Neutrophil (primary cell): ENCODE results near the gene BNC2.

Experiments
- H3K27ac ChIP-seq: fragments of 200-600 bp; sonication (generic); 2 replicates; pipeline ENCODE4 v1.5.1; 2016; ENCODE audit warnings: mild to moderate bottlenecking, moderate library complexity
- H3K27me3 ChIP-seq: fragments of 200-600 bp; sonication (generic); 2 replicates; pipeline ENCODE4 v1.6.0; 2016; ENCODE audit warnings: mild to moderate bottlenecking
- H3K36me3 ChIP-seq: fragments of 200-600 bp; sonication (generic); 2 replicates; pipeline ENCODE4 v1.5.1; 2017
- H3K4me1 ChIP-seq, 2 experiments: fragments of 200-600 bp in 1 of 2; sonication (generic) in 1 of 2; 1 replicate in 1 of 2; 2 replicates in 1 of 2; pipeline versions ENCODE4 v1.5.1 to v1.6.1; 2013 to 2016; ENCODE audit warnings: low read depth in 1 of 2, low read length in 1 of 2, mild to moderate bottlenecking in 1 of 2, moderate library complexity in 1 of 2; ENCODE audit not compliant: control insufficient read depth in 1 of 2, insufficient read depth in 1 of 2
- H3K4me3 ChIP-seq, 2 experiments: fragments of 200-600 bp in 1 of 2; sonication (generic) in 1 of 2; 1 replicate in 1 of 2; 2 replicates in 1 of 2; pipeline ENCODE4 v1.5.1; 2013 to 2016; ENCODE audit warnings: low read depth in 1 of 2, low read length in 1 of 2, mild to moderate bottlenecking in 1 of 2, moderate library complexity in 1 of 2
- H3K9me3 ChIP-seq: fragments of 200-600 bp; sonication (generic); 2 replicates; pipeline ENCODE4 v1.5.1; 2016
- CTCF ChIP-seq: fragments of 200-600 bp; sonication (generic); IDR thresholded peaks from 2 replicates; pipeline ENCODE4 v1.5.1; 2016; ENCODE audit warnings: antibody characterized with exemption

BNC2 gene

GRCh38 chr9:16598316-16598715 is 272.2 kb downstream of the BNC2 start:
- H3K4me3 ChIP-seq = no peak overlapping the region
- TF ChIP-seq CTCF = no peak
- H3K27ac ChIP-seq = no peak overlapping the region
- no peaks in the 10 kb centered on the region for H3K4me1 ChIP-seq
- no peaks in the 10 kb centered on the region for H3K27me3 ChIP-seq
- H3K9me3 ChIP-seq = no peaks in the 10 kb centered on the region
- no peaks in the 10 kb centered on the region for H3K36me3 ChIP-seq

GRCh38 chr9:16597136-16597535 is 273.3 kb downstream of the BNC2 start:
- no peaks in the 10 kb centered on the region for H3K9me3 ChIP-seq
- H3K36me3 ChIP-seq = no peaks in the 10 kb centered on the region
- no peak for TF ChIP-seq CTCF
- H3K27me3 ChIP-seq = no peaks in the 10 kb centered on the region
- H3K4me1 ChIP-seq = no peaks in the 10 kb centered on the region
- H3K27ac ChIP-seq = no peak overlapping the region
- H3K4me3 ChIP-seq = no peak overlapping the region

GRCh38 chr9:16595227-16595626 is 275.2 kb downstream of the BNC2 start:
- Histone ChIP-seq H3K4me3 (no peak overlapping the region), H3K9me3 (no peaks in the 10 kb centered on the region), H3K36me3 (no peaks in the 10 kb centered on the region), H3K4me1 (no peaks in the 10 kb centered on the region), H3K27me3 (no peaks in the 10 kb centered on the region), H3K27ac (no peak overlapping the region)
- no peak for TF ChIP-seq CTCF

GRCh38 chr9:16594787-16595186 is 275.7 kb downstream of the BNC2 start:
- Histone ChIP-seq H3K4me3 (no peak overlapping the region), H3K4me1 (no peaks in the 10 kb centered on the region), H3K27ac (no peak overlapping the region), H3K27me3 (no peaks in the 10 kb centered on the region), H3K9me3 (no peaks in the 10 kb centered on the region), H3K36me3 (no peaks in the 10 kb centered on the region)
- TF ChIP-seq CTCF = no peak

GRCh38 chr9:16593746-16594145 is 276.7 kb downstream of the BNC2 start:
- no peak overlapping the region for H3K27ac ChIP-seq
- H3K27me3 ChIP-seq = no peaks in the 10 kb centered on the region
- no peaks in the 10 kb centered on the region for H3K36me3 ChIP-seq
- no peak for TF ChIP-seq CTCF
- no peaks in the 10 kb centered on the region for H3K9me3 ChIP-seq
- no peak overlapping the region for H3K4me3 ChIP-seq
- no peaks in the 10 kb centered on the region for H3K4me1 ChIP-seq

- Histone ChIP-seq H3K27ac (no peak overlapping the region), H3K9me3 (no peaks in the 10 kb centered on the region), H3K4me3 (no peak overlapping the region), H3K36me3 (no peaks in the 10 kb centered on the region), H3K4me1 (no peaks in the 10 kb centered on the region), H3K27me3 (no peaks in the 10 kb centered on the region)
- no peak for TF ChIP-seq CTCF
Measured at GRCh38 chr9:16591092-16591491, 279.4 kb downstream of the BNC2 start.
